HepG2 (cell line): ENCODE results near the gene RTEL1. TPM values are rescaled to one million over a fixed set of nuclear protein-coding genes. Genes with fewer than 3 reads are reported as not detected.

ENCODE experiments used
- ERF ChIP-seq: IDR thresholded peaks from 2 replicates; pipeline ENCODE4 v1.6.1; 2018; ENCODE audit warnings: missing biosample characterization, missing genetic modification reagents
- FOXK1 ChIP-seq: sonication (generic); formaldehyde crosslinking; IDR thresholded peaks from 2 replicates; pipeline ENCODE4 v1.4.0; 2020; ENCODE audit warnings: low read depth, missing genetic modification reagents, borderline replicate concordance
- GFI1 ChIP-seq: sonication (generic); formaldehyde crosslinking; IDR thresholded peaks from 2 replicates; pipeline ENCODE4 v1.5.0; 2020; ENCODE audit warnings: missing genetic modification reagents, mild to moderate bottlenecking, borderline replicate concordance
- KLF9 ChIP-seq: IDR thresholded peaks from 2 replicates; pipeline ENCODE4 v1.6.1; 2016; ENCODE audit warnings: low read depth
- KMT2B ChIP-seq: IDR thresholded peaks from 2 replicates; pipeline ENCODE4 v1.6.1; 2016; ENCODE audit warnings: missing genetic modification reagents, missing compliant biosample characterization
- MIER2 ChIP-seq: IDR thresholded peaks from 2 replicates; pipeline ENCODE4 v1.6.1; 2016; ENCODE audit warnings: missing biosample characterization, missing genetic modification reagents
- NFE2 ChIP-seq: sonication (generic); formaldehyde crosslinking; IDR thresholded peaks from 2 replicates; pipeline ENCODE4 v1.4.0; 2020; ENCODE audit warnings: missing genetic modification reagents
- PAF1 ChIP-seq: IDR thresholded peaks from 2 replicates; pipeline ENCODE4 v1.6.1; 2016; ENCODE audit warnings: missing genetic modification reagents, missing compliant biosample characterization
- POGK ChIP-seq: sonication (generic); formaldehyde crosslinking; conservative IDR thresholded peaks from 2 replicates; pipeline ENCODE4 v1.8.0; 2022; ENCODE audit warnings: mild to moderate bottlenecking, moderate library complexity, missing genetic modification reagents
- RBFOX2 ChIP-seq: fragments of 200-400 bp; formaldehyde crosslinking; IDR thresholded peaks from 2 replicates; pipeline ENCODE4 v1.6.1; 2017; ENCODE audit warnings: low read depth, mild to moderate bottlenecking, low read length
- REXO4 ChIP-seq: sonication (generic); formaldehyde crosslinking; IDR thresholded peaks from 2 replicates; pipeline ENCODE4 v1.8.0; 2022; ENCODE audit warnings: missing genetic modification reagents, mild to moderate bottlenecking, borderline replicate concordance
- SETDB1 ChIP-seq: sonication (generic); formaldehyde crosslinking; IDR thresholded peaks from 2 replicates; pipeline ENCODE4 v1.5.1; 2020; ENCODE audit warnings: missing genetic modification reagents, mild to moderate bottlenecking, borderline replicate concordance
- SMAD1 ChIP-seq: sonication (generic); formaldehyde crosslinking; IDR thresholded peaks from 2 replicates; pipeline ENCODE4 v1.4.0; 2020; ENCODE audit warnings: missing genetic modification reagents, low read depth, mild to moderate bottlenecking, borderline replicate concordance
- SP5 ChIP-seq: IDR thresholded peaks from 2 replicates; pipeline ENCODE4 v1.6.1; 2016; ENCODE audit warnings: low read depth, borderline replicate concordance
- TAF1 ChIP-seq: sonication (generic); formaldehyde crosslinking; IDR thresholded peaks from 2 replicates; pipeline ENCODE4 v1.4.0; 2020; ENCODE audit warnings: missing genetic modification reagents
- TMF1 ChIP-seq: sonication (generic); formaldehyde crosslinking; IDR thresholded peaks from 2 replicates; pipeline ENCODE4 v1.8.1; 2022; ENCODE audit warnings: low read depth, missing genetic modification reagents
- UBTF ChIP-seq: sonication (generic); formaldehyde crosslinking; IDR thresholded peaks from 2 replicates; pipeline ENCODE4 v1.4.0; 2020; ENCODE audit warnings: mild to moderate bottlenecking, missing genetic modification reagents
- ZBTB33 ChIP-seq: sonication (generic); formaldehyde crosslinking; IDR thresholded peaks from 2 replicates; pipeline ENCODE4 v1.4.0; 2020; ENCODE audit warnings: missing genetic modification reagents
- ZFP36L1 ChIP-seq: sonication (generic); formaldehyde crosslinking; IDR thresholded peaks from 2 replicates; pipeline ENCODE4 v1.8.0; 2022; ENCODE audit warnings: mild to moderate bottlenecking, missing genetic modification reagents, moderate library complexity
- ZNF180 ChIP-seq: sonication (generic); formaldehyde crosslinking; IDR thresholded peaks from 2 replicates; pipeline ENCODE4 v1.4.0; 2020; ENCODE audit warnings: low read depth, missing genetic modification reagents, borderline replicate concordance
- ZNF580 ChIP-seq: IDR thresholded peaks from 2 replicates; pipeline ENCODE4 v1.6.1; 2016; ENCODE audit warnings: low read depth, borderline replicate concordance
- ZNF746 ChIP-seq: sonication (generic); formaldehyde crosslinking; IDR thresholded peaks from 2 replicates; pipeline ENCODE4 v1.8.0; 2022; ENCODE audit warnings: mild to moderate bottlenecking, missing genetic modification reagents
- ZNF747 ChIP-seq: sonication (generic); formaldehyde crosslinking; IDR thresholded peaks from 2 replicates; pipeline ENCODE4 v1.8.1; 2023; ENCODE audit warnings: missing genetic modification reagents, mild to moderate bottlenecking, borderline replicate concordance
- polyA plus RNA-seq, 8 experiments: library from polyadenylated mRNA; depleted of rRNA in 3 of 8; stranded (reverse) in 7 of 8; unstranded in 1 of 8; fragments of >200 nt; fragmentation: Illumina TruSeq in 4 of 8; extraction: Trizol in 4 of 8; gene quantifications; 2 replicates each; pipeline versions ENCODE4 v1.2.1 to v1.2.3, GENCODE V29; 2011 to 2016; ENCODE audit warnings: low read depth in 4 of 8, missing spikeins in 1 of 8, mixed read lengths in 1 of 8; ENCODE audit not compliant: insufficient read depth in 1 of 8
- total RNA-seq, 5 experiments: library from RNA; depleted of rRNA; stranded (reverse); fragments of >200 nt; fragmentation: Illumina TruSeq; extraction: Trizol; gene quantifications; 2 replicates each; pipeline ENCODE4 v1.2.3, GENCODE V29; 2016; ENCODE audit warnings: low read depth in 1 of 5
- TF ChIP-seq, protein P1 (sequence below): sonication (generic); formaldehyde crosslinking; IDR thresholded peaks from 2 replicates; pipeline ENCODE4 v1.4.0; 2020; ENCODE audit warnings: missing genetic modification reagents

The RTEL1 gene
- total and polyA plus RNA-seq, 2 of the 13 experiments (the other 11 are each of a cell fraction or from before 2014, with no cell fraction given) = 21.8 to 36.4 TPM

DNA sequence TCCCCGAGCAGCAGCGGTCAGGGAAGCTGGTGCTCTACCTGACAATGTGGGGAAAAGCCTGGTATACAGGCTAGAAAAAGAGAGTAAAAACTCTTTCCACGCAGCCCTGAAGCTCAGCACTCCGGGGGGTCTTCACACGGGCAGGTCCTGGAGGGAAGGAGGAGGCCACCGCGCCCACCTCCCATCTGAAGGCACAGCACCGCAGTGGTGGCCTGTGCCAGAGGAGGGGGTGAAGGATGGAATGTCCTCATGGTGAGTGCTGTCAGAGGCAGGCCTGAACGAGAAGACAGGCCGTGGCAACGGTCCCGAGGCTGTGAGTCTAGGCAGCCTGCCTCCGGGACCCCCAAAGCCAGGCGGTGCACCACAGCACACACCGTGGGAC, 87.3 kb downstream of the RTEL1 start (continued):
- TF ChIP-seq ZBTB33 (CRISPR knock-in tag) (peak; percentile 48; the same call in 1 of the 2 replicates), TAF1 (CRISPR knock-in tag) (peak; percentile 9; the same call in 1 of the 2 replicates), KMT2B (CRISPR knock-in tag) (no peak), ZNF580 (CRISPR knock-in tag) (0 out of 2 replicates have a peak, but pooled peaks have one; percentile 4), ERF (CRISPR knock-in tag) (no peak), ZNF746 (CRISPR knock-in tag) (no peak), KLF9 (CRISPR knock-in tag) (no peak), MIER2 (no peak), TMF1 (CRISPR knock-in tag) (no peak), UBTF (CRISPR knock-in tag) (no peak), ZNF180 (CRISPR knock-in tag) (no peak), RBFOX2 (peak; percentile 45; the same call in 1 of the 2 replicates), GFI1 (CRISPR knock-in tag) (no peak), POGK (CRISPR knock-in tag) (no peak), SP5 (CRISPR knock-in tag) (no peak), REXO4 (CRISPR knock-in tag) (no peak), PAF1 (no peak; the same call in 1 of the 2 replicates), ZNF747 (CRISPR knock-in tag) (no peak), ZFP36L1 (CRISPR knock-in tag) (no peak), SETDB1 (CRISPR knock-in tag) (no peak), SMAD1 (CRISPR knock-in tag) (0 out of 2 replicates have a peak, but pooled peaks have one; percentile 30), FOXK1 (CRISPR knock-in tag) (no peak), NFE2 (CRISPR knock-in tag) (no peak)
- TF ChIP-seq, protein P1, sequence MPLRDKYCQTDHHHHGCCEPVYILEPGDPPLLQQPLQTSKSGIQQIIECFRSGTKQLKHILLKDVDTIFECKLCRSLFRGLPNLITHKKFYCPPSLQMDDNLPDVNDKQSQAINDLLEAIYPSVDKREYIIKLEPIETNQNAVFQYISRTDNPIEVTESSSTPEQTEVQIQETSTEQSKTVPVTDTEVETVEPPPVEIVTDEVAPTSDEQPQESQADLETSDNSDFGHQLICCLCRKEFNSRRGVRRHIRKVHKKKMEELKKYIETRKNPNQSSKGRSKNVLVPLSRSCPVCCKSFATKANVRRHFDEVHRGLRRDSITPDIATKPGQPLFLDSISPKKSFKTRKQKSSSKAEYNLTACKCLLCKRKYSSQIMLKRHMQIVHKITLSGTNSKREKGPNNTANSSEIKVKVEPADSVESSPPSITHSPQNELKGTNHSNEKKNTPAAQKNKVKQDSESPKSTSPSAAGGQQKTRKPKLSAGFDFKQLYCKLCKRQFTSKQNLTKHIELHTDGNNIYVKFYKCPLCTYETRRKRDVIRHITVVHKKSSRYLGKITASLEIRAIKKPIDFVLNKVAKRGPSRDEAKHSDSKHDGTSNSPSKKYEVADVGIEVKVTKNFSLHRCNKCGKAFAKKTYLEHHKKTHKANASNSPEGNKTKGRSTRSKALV = no peak
